Measurements from ENCODE around the gene TMEM79.
"Not testable (repeated sequence)": the region's sequence is repeated elsewhere in the genome, so short reads cannot be mapped to it uniquely, and the experiment has no call there.

Gene TMEM79

DNA sequence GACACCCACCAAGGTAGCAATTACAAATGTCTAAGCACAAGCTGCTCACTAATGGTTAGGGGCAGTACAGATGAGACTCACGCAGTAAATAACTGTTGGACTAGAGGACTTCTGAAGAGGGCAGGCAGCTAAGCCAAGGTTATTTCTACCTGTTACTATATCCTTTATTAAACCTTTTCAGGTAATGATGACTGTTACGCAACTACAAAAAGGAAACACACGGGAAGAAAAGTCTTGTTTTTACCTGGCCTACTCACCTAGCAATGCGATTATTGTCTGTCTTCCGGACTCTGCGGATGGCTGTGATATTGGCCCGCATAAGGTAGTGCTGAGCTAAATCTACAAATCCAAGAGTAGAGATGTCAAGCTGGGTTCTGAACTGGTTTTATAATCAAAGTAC, 32.8 kb downstream of the TMEM79 start:
- no peak for DNase-seq

DNA sequence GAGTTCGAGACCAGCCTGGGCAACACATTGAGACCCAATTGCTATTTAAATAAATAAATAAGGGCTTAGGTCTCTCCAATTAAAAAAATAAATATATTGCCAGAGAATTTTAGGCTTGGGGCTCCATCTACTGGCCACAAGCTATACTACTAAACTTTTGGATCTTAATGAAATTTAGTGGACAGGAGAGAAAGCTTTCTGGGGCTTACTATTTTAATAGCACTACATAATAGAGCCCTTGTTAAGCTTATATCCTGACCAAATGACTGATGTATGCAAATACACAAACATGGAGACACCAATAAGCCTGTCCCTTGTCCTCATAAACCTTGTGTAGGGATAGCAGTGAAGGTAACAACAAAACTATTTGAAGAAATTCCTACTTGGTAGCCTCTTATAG, 35.5 kb downstream of the TMEM79 start:
- DNase-seq = peak; percentile 1

GRCh38 chr1:156320560-156320959, 36.4 kb downstream of the TMEM79 start:
- no peak for DNase-seq

GRCh38 chr1:156323179-156323578, 39.1 kb downstream of the TMEM79 start:
- not testable (repeated sequence) for DNase-seq

DNA sequence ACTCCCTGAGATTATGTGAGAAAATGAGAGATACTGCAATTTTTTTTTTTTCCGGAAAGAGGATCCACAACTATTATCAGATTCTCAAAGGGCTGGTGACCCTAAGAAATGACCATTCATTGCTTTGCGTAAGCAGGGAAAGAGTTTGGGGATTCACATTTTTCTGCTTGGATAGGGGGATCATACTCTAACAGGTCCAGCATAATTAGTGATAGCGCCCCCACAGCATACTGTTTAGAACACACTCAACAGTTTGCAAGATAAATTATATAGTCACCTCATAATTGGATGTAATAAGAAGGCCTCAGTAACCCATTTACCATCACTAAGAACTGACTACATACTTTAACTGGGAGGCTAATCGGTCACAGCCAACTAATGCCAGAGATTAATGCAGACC, 52.1 kb downstream of the TMEM79 start:
- no peak for DNase-seq

GRCh38 chr1:156337052-156337887, 53.1 kb downstream of the TMEM79 start:
- no peak for DNase-seq

- DNase-seq = no peak
Observed at GRCh38 chr1:156337888-156338179, 53.7 kb downstream of the TMEM79 start.

DNA sequence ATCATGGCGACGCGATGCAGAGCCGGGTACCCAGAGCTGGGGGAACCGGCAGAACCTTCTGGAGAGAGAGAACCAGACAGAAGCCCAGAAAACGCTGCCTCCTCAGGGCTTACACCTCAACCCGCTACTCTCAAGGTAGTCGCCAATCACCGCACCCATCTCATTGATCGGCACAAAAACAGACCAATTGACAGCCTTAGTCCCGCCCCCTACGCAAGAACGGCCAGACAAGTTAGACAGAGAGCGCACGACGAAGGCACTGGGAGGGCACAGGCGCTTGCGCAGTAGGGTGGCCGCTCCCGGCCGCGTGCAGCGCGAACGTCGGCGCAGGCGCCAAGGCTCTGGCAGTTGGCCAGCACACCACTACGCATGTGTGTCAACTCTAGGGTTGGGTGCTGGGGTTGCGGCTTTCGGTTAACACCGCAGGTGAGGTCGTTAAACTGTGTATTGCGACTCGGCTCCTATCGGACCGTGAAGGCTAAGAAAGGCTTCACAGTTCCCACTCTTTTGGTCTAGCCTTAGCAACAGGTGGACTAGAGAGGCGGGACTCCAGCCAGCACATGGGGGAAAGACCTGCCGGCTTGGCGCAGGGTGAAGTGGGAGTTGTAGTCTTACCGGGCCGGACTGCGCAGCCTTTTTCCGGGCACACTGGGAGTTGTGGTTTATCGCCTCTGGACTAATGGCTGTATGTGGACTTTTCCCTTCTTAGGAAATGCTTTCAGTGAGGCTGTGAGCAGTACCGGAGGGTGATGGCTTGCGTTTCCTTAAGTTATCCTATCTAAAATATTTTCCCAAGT, 54.3 kb downstream of the TMEM79 start, which contains the start of the genes CCT3 and TSACC:
TSS of gene CCT3 (minus strand) at position 113 of the 797 bp plus-strand sequence. CDS start at position 5, 108 bp downstream.
TSS of gene TSACC (plus strand) at position 347 of the 797 bp plus-strand sequence. CDS start 1,232 bp downstream, outside the sequence.
- DNase-seq = peak; percentile 99
